Measurements from ENCODE around the gene UCK1.
A peak's percentile ranks its signal among the peaks of the same experiment; 100 is the strongest.

DNA sequence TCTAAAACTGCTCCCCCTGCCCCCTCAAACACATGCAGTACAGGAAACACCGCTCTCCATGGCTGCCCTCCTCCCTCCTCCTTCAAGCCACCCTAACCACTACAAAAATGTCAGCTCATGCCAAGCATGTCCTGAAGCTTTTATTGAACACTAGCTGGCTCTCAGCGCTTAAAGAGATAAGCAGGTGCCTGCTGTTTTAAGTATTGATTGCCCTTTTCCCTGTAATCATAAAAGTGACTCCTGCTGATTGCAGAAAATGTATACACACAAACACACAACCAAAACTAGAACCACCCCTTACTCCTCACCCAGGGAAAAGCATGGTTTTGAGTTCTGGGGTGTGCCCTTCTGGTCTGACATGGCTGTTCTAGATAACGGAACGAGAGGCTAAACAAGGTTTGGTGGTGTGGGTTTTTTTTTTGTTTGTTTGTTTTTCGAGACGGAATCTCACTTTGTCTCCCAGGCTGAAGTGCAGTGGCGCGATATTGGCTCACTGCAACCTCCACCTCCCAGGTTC, 3.7 kb upstream of the UCK1 start:
- TF ChIP-seq TARDBP (IDR thresholded peaks at IDR 0.05), result no peak
- TF ChIP-seq, protein P1, sequence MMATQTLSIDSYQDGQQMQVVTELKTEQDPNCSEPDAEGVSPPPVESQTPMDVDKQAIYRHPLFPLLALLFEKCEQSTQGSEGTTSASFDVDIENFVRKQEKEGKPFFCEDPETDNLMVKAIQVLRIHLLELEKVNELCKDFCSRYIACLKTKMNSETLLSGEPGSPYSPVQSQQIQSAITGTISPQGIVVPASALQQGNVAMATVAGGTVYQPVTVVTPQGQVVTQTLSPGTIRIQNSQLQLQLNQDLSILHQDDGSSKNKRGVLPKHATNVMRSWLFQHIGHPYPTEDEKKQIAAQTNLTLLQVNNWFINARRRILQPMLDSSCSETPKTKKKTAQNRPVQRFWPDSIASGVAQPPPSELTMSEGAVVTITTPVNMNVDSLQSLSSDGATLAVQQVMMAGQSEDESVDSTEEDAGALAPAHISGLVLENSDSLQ (IDR thresholded peaks at IDR 0.05), result peak; percentile 29; the same call in 1 of the 2 replicates
- no peak for TF ChIP-seq FOXA1 (IDR thresholded peaks at IDR 0.05)
- TF ChIP-seq ELF4 (IDR thresholded peaks at IDR 0.05), result no peak
- TF ChIP-seq LEF1 (IDR thresholded peaks at IDR 0.05; ENCODE audit: borderline replicate concordance), result no peak
- no peak for TF ChIP-seq SP1 (IDR thresholded peaks at IDR 0.05)
- TF ChIP-seq FOXK2 (IDR thresholded peaks at IDR 0.05), result no peak
- no peak for TF ChIP-seq FOXM1 (IDR thresholded peaks at IDR 0.05; ENCODE audit: borderline replicate concordance)
- no peak for TF ChIP-seq L3MBTL2 (conservative IDR thresholded peaks at IDR 0.05)
- TF ChIP-seq BHLHE40 (IDR thresholded peaks at IDR 0.05; ENCODE audit: borderline replicate concordance), result no peak
- TF ChIP-seq NFRKB (IDR thresholded peaks at IDR 0.05), result no peak
- no peak for TF ChIP-seq ZNF384 (IDR thresholded peaks at IDR 0.05)
